ENCODE data around the gene PTPRA.
"Not testable (repeated sequence)": the region's sequence is repeated elsewhere in the genome, so short reads cannot be mapped to it uniquely, and the experiment has no call there.

Gene PTPRA

GRCh38 chr20:2873010-2873746, at the start of gene PTPRA:
TSS of gene PTPRA (plus strand) at chr20:2873481. CDS start at chr20:2964278, 90,797 bp downstream.
- DNase-seq (ENCODE audit: low spot score) = peak; percentile 93

GRCh38 chr20:2825761-2826160, 47.5 kb upstream of the PTPRA start:
- DNase-seq (ENCODE audit: low spot score) = no peak

- no peak for DNase-seq (ENCODE audit: low spot score)
These were observed 46.6 kb upstream of the PTPRA start for GRCh38 chr20:2826655-2827054.

GRCh38 chr20:2829376-2829775, 43.9 kb upstream of the PTPRA start:
- DNase-seq (ENCODE audit: low spot score) = no peak

- not testable (repeated sequence) for DNase-seq (ENCODE audit: low spot score)
These were observed 42.1 kb upstream of the PTPRA start for GRCh38 chr20:2831206-2831605.

- no peak for DNase-seq (ENCODE audit: low spot score)
These were observed 39.5 kb upstream of the PTPRA start for GRCh38 chr20:2833761-2834160.

- DNase-seq (ENCODE audit: low spot score) = no peak
These were observed 38.7 kb upstream of the PTPRA start for GRCh38 chr20:2834401-2835110.

- DNase-seq (ENCODE audit: low spot score) = no peak
These were observed 37.9 kb upstream of the PTPRA start for GRCh38 chr20:2835331-2835796.

GRCh38 chr20:2836035-2836434, 37.2 kb upstream of the PTPRA start:
- no peak for DNase-seq (ENCODE audit: low spot score)

- DNase-seq (ENCODE audit: low spot score) = no peak
These were observed 35.9 kb upstream of the PTPRA start for GRCh38 chr20:2837221-2837960.

GRCh38 chr20:2838170-2838797, 35.0 kb upstream of the PTPRA start:
- DNase-seq (ENCODE audit: low spot score) = no peak

- no peak for DNase-seq (ENCODE audit: low spot score)
These were observed 34.2 kb upstream of the PTPRA start for GRCh38 chr20:2838847-2839671.

- DNase-seq (ENCODE audit: low spot score) = no peak
These were observed 33.5 kb upstream of the PTPRA start for GRCh38 chr20:2839732-2840137.

- DNase-seq (ENCODE audit: low spot score) = peak; percentile 99
These were observed 32.9 kb upstream of the PTPRA start, which contains the start of the genes PCED1A and VPS16 for GRCh38 chr20:2840138-2840966. TSS of gene PCED1A (minus strand) at chr20:2840655. CDS start at chr20:2839912, 743 bp downstream. TSS of gene VPS16 (plus strand) at chr20:2840745. CDS start at chr20:2840775, 30 bp downstream.

GRCh38 chr20:2840967-2841531, 32.2 kb upstream of the PTPRA start:
- DNase-seq (ENCODE audit: low spot score) = peak; percentile 86

- no peak for DNase-seq (ENCODE audit: low spot score)
These were observed 27.7 kb upstream of the PTPRA start for GRCh38 chr20:2845607-2846006.

GRCh38 chr20:2846698-2847097, 26.6 kb upstream of the PTPRA start:
- DNase-seq (ENCODE audit: low spot score) = no peak

- DNase-seq (ENCODE audit: low spot score) = no peak
These were observed 25.5 kb upstream of the PTPRA start for GRCh38 chr20:2847802-2848201.

GRCh38 chr20:2849529-2849928, 23.8 kb upstream of the PTPRA start:
- no peak for DNase-seq (ENCODE audit: low spot score)

- no peak for DNase-seq (ENCODE audit: low spot score)
These were observed 22.2 kb upstream of the PTPRA start for GRCh38 chr20:2851086-2851485.
